Measurements from ENCODE around the gene FKBP1A.

DNA sequence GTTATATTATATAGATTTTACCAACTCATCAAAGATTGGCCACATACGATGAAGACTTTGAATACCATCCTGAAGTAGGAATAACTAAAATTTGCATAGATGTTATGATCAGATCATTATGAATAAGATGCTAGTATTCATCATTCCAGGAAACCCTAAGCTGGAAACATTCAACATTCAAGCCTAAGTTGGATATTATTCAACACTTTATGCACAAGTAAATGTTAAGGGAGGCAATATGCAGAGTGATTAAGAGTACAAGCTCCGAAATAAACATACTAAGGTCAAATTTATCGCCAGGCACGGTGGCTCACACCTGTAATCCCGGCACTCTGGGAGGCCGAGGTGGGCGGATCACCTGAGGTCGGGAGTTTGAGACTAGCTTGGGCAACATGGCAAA is 43.4 kb upstream of the FKBP1A start:
- TF ChIP-seq, protein P1, sequence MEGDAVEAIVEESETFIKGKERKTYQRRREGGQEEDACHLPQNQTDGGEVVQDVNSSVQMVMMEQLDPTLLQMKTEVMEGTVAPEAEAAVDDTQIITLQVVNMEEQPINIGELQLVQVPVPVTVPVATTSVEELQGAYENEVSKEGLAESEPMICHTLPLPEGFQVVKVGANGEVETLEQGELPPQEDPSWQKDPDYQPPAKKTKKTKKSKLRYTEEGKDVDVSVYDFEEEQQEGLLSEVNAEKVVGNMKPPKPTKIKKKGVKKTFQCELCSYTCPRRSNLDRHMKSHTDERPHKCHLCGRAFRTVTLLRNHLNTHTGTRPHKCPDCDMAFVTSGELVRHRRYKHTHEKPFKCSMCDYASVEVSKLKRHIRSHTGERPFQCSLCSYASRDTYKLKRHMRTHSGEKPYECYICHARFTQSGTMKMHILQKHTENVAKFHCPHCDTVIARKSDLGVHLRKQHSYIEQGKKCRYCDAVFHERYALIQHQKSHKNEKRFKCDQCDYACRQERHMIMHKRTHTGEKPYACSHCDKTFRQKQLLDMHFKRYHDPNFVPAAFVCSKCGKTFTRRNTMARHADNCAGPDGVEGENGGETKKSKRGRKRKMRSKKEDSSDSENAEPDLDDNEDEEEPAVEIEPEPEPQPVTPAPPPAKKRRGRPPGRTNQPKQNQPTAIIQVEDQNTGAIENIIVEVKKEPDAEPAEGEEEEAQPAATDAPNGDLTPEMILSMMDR (IDR thresholded peaks at IDR 0.05; ENCODE audit: low read depth, low read length) = no peak
- TF ChIP-seq POLR2A (IDR thresholded peaks at IDR 0.05; ENCODE audit: extremely low read depth, insufficient read length) (no peak), MYC (IDR thresholded peaks at IDR 0.05; ENCODE audit: low read depth, low read length) (no peak)
- TF ChIP-seq, protein P2, sequence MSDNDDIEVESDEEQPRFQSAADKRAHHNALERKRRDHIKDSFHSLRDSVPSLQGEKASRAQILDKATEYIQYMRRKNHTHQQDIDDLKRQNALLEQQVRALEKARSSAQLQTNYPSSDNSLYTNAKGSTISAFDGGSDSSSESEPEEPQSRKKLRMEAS (IDR thresholded peaks at IDR 0.05; ENCODE audit: low read depth, low read length) = no peak
